CD14-positive monocyte (primary cell): Measurements from ENCODE around the gene FGF2. TPM values are rescaled to one million over a fixed set of nuclear protein-coding genes. Genes with fewer than 3 reads are reported as not detected.

Experiments used
- DNase-seq, 3 donors: peaks; one replicate each; pipeline ENCODE4 v3.0.0-alpha.2; 2011 to 2022
- H2AFZ ChIP-seq: 2 replicates; pipeline ENCODE4 v1.6.0; 2012; ENCODE audit warnings: mild to moderate bottlenecking, low read depth, low read length, inconsistent platforms; ENCODE audit not compliant: insufficient read depth, poor library complexity, severe bottlenecking
- H3K27ac ChIP-seq, 2 donors: 1 replicate in 1 of 2; 2 replicates in 1 of 2; pipeline ENCODE4 v1.5.1; 2012 to 2013; ENCODE audit warnings: low read length in 2 of 2, control low read depth in 1 of 2, inconsistent platforms in 1 of 2, low read depth in 1 of 2, mild to moderate bottlenecking in 1 of 2
- H3K27me3 ChIP-seq, 2 donors: one replicate each; pipeline versions ENCODE4 v1.6.0 to v1.6.1; 2011 to 2013; ENCODE audit warnings: low read length in 2 of 2; ENCODE audit not compliant: control insufficient read depth in 2 of 2, insufficient read depth in 2 of 2
- H3K36me3 ChIP-seq, 2 donors: replicated peaks in 1 of 2; 1 replicate in 1 of 2; 2 replicates in 1 of 2; pipeline versions ENCODE4 v1.5.1 to v1.6.1; 2012 to 2013; ENCODE audit warnings: low read length in 2 of 2, control low read depth in 1 of 2, inconsistent platforms in 1 of 2, mild to moderate bottlenecking in 1 of 2; ENCODE audit not compliant: insufficient read depth in 2 of 2, control insufficient read depth in 1 of 2
- H3K4me1 ChIP-seq, 2 donors: 1 replicate in 1 of 2; 2 replicates in 1 of 2; pipeline versions ENCODE4 v1.5.1 to v1.6.1; 2012 to 2013; ENCODE audit warnings: low read length in 2 of 2, control low read depth in 1 of 2, inconsistent platforms in 1 of 2, mild to moderate bottlenecking in 1 of 2, moderate library complexity in 1 of 2; ENCODE audit not compliant: insufficient read depth in 2 of 2, control insufficient read depth in 1 of 2
- H3K4me2 ChIP-seq: replicated peaks from 2 replicates; pipeline ENCODE3; 2012; ENCODE audit warnings: low read length, moderate library complexity, mild to moderate bottlenecking; ENCODE audit not compliant: poor library complexity, severe bottlenecking; ENCODE audit errors: extremely low read depth
- H3K4me3 ChIP-seq, 3 experiments: fragments of 200-600 bp in 1 of 3; sonication (generic) in 1 of 3; replicated peaks in 1 of 3; 1 replicate in 2 of 3; 2 replicates in 1 of 3; pipeline ENCODE4 v1.5.1; 2011 to 2013; ENCODE audit warnings: low read length in 3 of 3, mild to moderate bottlenecking in 3 of 3, control low read depth in 2 of 3, low read depth in 2 of 3, inconsistent platforms in 1 of 3, moderate library complexity in 1 of 3
- H3K79me2 ChIP-seq: 2 replicates; pipeline ENCODE4 v1.6.0; 2012; ENCODE audit warnings: mild to moderate bottlenecking, control low read depth, inconsistent platforms, low read length, moderate library complexity; ENCODE audit not compliant: insufficient read depth
- H3K9ac ChIP-seq: 2 replicates; pipeline ENCODE4 v1.6.0; 2017; ENCODE audit warnings: low read length, mild to moderate bottlenecking; ENCODE audit not compliant: insufficient read depth, poor library complexity, severe bottlenecking
- H3K9me3 ChIP-seq, 2 donors: replicated peaks in 1 of 2; 1 replicate in 1 of 2; 2 replicates in 1 of 2; pipeline versions ENCODE4 v1.5.1 to v1.6.1; 2012 to 2013; ENCODE audit warnings: low read length in 2 of 2, control low read depth in 1 of 2; ENCODE audit not compliant: control insufficient read depth in 1 of 2, insufficient read depth in 1 of 2
- H4K20me1 ChIP-seq: 2 replicates; pipeline ENCODE4 v1.6.0; 2012; ENCODE audit warnings: mild to moderate bottlenecking, low read length, control low read depth, moderate library complexity; ENCODE audit not compliant: insufficient read depth
- H3K27ac Mint-ChIP-seq, 7 donors: one replicate each; pipeline ENCODE4 v1.8.0; 2020; ENCODE audit warnings: mild to moderate bottlenecking in 7 of 7, mixed read lengths in 7 of 7, moderate library complexity in 6 of 7, inconsistent platforms in 2 of 7
- H3K27me3 Mint-ChIP-seq, 3 donors: one replicate each; pipeline ENCODE4 v1.8.0; 2021 to 2022; ENCODE audit warnings: low read depth in 3 of 3, mild to moderate bottlenecking in 3 of 3, mixed read lengths in 3 of 3, moderate library complexity in 3 of 3, inconsistent platforms in 1 of 3
- H3K36me3 Mint-ChIP-seq, 2 donors: one replicate each; pipeline ENCODE4 v1.8.0; 2020; ENCODE audit warnings: mixed read lengths in 2 of 2, inconsistent platforms in 1 of 2, mild to moderate bottlenecking in 1 of 2
- H3K4me1 Mint-ChIP-seq: one replicate; pipeline ENCODE4 v1.8.0; 2020; ENCODE audit warnings: mild to moderate bottlenecking, mixed read lengths
- H3K4me3 Mint-ChIP-seq, 2 donors: one replicate each; pipeline ENCODE4 v1.8.0; 2020; ENCODE audit warnings: mild to moderate bottlenecking in 2 of 2, mixed read lengths in 2 of 2, moderate library complexity in 1 of 2
- H3K9me3 Mint-ChIP-seq, 7 donors: one replicate each; pipeline ENCODE4 v1.8.0; 2020 to 2022; ENCODE audit warnings: mixed read lengths in 7 of 7, mild to moderate bottlenecking in 6 of 7, moderate library complexity in 6 of 7, inconsistent platforms in 2 of 7
- WGBS: methylation state at CpG from one replicate; pipeline ENCODE4 v1.1.5; 2013; ENCODE audit warnings: missing lambda C conversion rate; ENCODE audit not compliant: insufficient coverage; 5-methylcytosine and 5-hydroxymethylcytosine counted together
- intact Hi-C, 2 donors: fragments of 100-400 bp; cut with micrococcal nuclease; formaldehyde crosslinking; loops; one replicate each; pipeline versions ENCODE4 v1.15.0 to v1.15.1; 2023
- polyA minus RNA-seq: library from RNA; depleted of rRNA, polyadenylated mRNA; stranded (reverse); fragments of >200 nt; gene quantifications from 2 replicates; pipeline ENCODE4 v1.2.3, GENCODE V29; 2012
- polyA plus RNA-seq, 3 donors: library from polyadenylated mRNA; depleted of rRNA in 1 of 3; unstranded in 2 of 3; stranded (reverse) in 1 of 3; fragments of 300-500 nt in 2 of 3; fragments of >200 nt in 1 of 3; fragmentation: Illumina TruSeq in 2 of 3; gene quantifications; 1 replicate in 2 of 3; 2 replicates in 1 of 3; pipeline ENCODE4 v1.2.3, GENCODE V29; 2012 to 2021
- total RNA-seq, 12 experiments: library from RNA in 1 of 12; stranded (reverse) in 1 of 12; fragments of 120-200 nt in 1 of 12; gene quantifications; one replicate each; pipeline ENCODE4 v1.2.4 and lab custom pipeline; 2013 to 2026; ENCODE audit warnings: mixed read lengths in 6 of 12, inconsistent platforms in 1 of 12
- TF ChIP-seq, protein P1 (sequence below): fragments of 200-600 bp; IDR thresholded peaks from one replicate; pipeline ENCODE4 v1.8.0; 2022; ENCODE audit warnings: antibody characterized with exemption, mild to moderate bottlenecking

Gene FGF2
- 0.02 TPM for total RNA-seq (2013)
- polyA plus RNA-seq, result not detected
- polyA minus RNA-seq, result not detected in 2 replicates
- 0 to 3.9 (median 0.08) reads per million in 11 experiments for total RNA-seq (lab: John Stamatoyannopoulos, UW)

- peak within 1 kb of the TSS; percentile 65 for H2AFZ ChIP-seq
- H3K79me2 ChIP-seq, result no peaks in the 10 kb centered on the region
- intact Hi-C loops, result no loop called here
- DNase-seq, result no peak
- peak within 1 kb of the TSS; percentile 27 for H3K9ac ChIP-seq
- no peaks in the 10 kb centered on the region for H4K20me1 ChIP-seq
- H3K4me3 ChIP-seq, result peak within 1 kb of the TSS; percentile 26 to 72 (median 32)
- Mint-ChIP-seq H3K27ac (no peak within 1 kb of the TSS), H3K36me3 (peaks cover 0 to 9% of the 10 kb centered on the region in 2 donors), H3K4me3 (peak within 1 kb of the TSS; percentile 77 to 91), H3K27me3 (peaks cover 64 to 80% (median 69%) of the 10 kb centered on the region in 3 donors), H3K4me1 (peaks cover 14% of the 10 kb centered on the region), H3K9me3 (peaks cover 0 to 25% (median 9%) of the 10 kb centered on the region in 7 donors)
- peaks cover 11 to 12% of the 10 kb centered on the region in 2 donors for H3K4me1 ChIP-seq
- WGBS, result under 1% methylated on average over 96 of the region's 97 CpGs
- H3K27ac ChIP-seq, result no peak within 1 kb of the TSS
- H3K9me3 ChIP-seq, result peaks cover 0 to 13% of the 10 kb centered on the region in 2 donors
- no peaks in the 10 kb centered on the region for H3K36me3 ChIP-seq
- peak within 1 kb of the TSS; percentile 81 for H3K4me2 ChIP-seq
- TF ChIP-seq, protein P1, sequence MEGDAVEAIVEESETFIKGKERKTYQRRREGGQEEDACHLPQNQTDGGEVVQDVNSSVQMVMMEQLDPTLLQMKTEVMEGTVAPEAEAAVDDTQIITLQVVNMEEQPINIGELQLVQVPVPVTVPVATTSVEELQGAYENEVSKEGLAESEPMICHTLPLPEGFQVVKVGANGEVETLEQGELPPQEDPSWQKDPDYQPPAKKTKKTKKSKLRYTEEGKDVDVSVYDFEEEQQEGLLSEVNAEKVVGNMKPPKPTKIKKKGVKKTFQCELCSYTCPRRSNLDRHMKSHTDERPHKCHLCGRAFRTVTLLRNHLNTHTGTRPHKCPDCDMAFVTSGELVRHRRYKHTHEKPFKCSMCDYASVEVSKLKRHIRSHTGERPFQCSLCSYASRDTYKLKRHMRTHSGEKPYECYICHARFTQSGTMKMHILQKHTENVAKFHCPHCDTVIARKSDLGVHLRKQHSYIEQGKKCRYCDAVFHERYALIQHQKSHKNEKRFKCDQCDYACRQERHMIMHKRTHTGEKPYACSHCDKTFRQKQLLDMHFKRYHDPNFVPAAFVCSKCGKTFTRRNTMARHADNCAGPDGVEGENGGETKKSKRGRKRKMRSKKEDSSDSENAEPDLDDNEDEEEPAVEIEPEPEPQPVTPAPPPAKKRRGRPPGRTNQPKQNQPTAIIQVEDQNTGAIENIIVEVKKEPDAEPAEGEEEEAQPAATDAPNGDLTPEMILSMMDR, result no peak
- peaks cover 73 to 86% of the 10 kb centered on the region in 2 donors for H3K27me3 ChIP-seq
These were observed at the start of gene FGF2 for GRCh38 chr4:122826553-122827257. TSS of gene FGF2 (plus strand) at chr4:122826831. CDS start at chr4:122827175, 344 bp downstream.

- WGBS, result no CpG with 5 or more reads among the region's 4 CpGs
- TF ChIP-seq, protein P1, result no peak
- DNase-seq, result no peak
- no peak overlapping the region for H3K27ac ChIP-seq
- H2AFZ ChIP-seq, result no peak overlapping the region
- H3K4me3 ChIP-seq, result no peak overlapping the region
- no peaks in the 10 kb centered on the region for H3K36me3 ChIP-seq
- H3K27me3 ChIP-seq, result no peaks in the 10 kb centered on the region
- peaks cover 0 to 5% (median 4%) of the 10 kb centered on the region in 3 donors for H3K27me3 Mint-ChIP-seq
- H3K9me3 ChIP-seq, result no peaks in the 10 kb centered on the region
- intact Hi-C loops, result no loop called here
- H3K9ac ChIP-seq, result no peak overlapping the region
- H3K4me2 ChIP-seq, result no peak overlapping the region
- H3K27ac Mint-ChIP-seq, result no peak overlapping the region
- H3K9me3 Mint-ChIP-seq, result peaks cover 0 to 6% (median 1%) of the 10 kb centered on the region in 7 donors
- H3K79me2 ChIP-seq, result no peaks in the 10 kb centered on the region
- no peaks in the 10 kb centered on the region for H4K20me1 ChIP-seq
- H3K4me3 Mint-ChIP-seq, result no peak overlapping the region
- peaks cover 4 to 12% of the 10 kb centered on the region in 2 donors for H3K4me1 ChIP-seq
- H3K36me3 Mint-ChIP-seq, result no peaks in the 10 kb centered on the region
- H3K4me1 Mint-ChIP-seq, result peaks cover 12% of the 10 kb centered on the region
These were observed 49.7 kb upstream of the FGF2 start for GRCh38 chr4:122776916-122777315.
